Measurements from ENCODE around the gene NFYC.

- TF ChIP-seq POLR2A (IDR thresholded peaks at IDR 0.05) = no peak
- no peak for TF ChIP-seq CTCF (IDR thresholded peaks at IDR 0.05)
These were observed 21.0 kb downstream of the NFYC start for GRCh38 chr1:40712405-40712944.

Data from uterus (tissue), 2 donors.